Measurements from ENCODE around the gene SLAMF6.
"Not testable (repeated sequence)": the region's sequence is repeated elsewhere in the genome, so short reads cannot be mapped to it uniquely, and the experiment has no call there.

The SLAMF6 gene

DNA sequence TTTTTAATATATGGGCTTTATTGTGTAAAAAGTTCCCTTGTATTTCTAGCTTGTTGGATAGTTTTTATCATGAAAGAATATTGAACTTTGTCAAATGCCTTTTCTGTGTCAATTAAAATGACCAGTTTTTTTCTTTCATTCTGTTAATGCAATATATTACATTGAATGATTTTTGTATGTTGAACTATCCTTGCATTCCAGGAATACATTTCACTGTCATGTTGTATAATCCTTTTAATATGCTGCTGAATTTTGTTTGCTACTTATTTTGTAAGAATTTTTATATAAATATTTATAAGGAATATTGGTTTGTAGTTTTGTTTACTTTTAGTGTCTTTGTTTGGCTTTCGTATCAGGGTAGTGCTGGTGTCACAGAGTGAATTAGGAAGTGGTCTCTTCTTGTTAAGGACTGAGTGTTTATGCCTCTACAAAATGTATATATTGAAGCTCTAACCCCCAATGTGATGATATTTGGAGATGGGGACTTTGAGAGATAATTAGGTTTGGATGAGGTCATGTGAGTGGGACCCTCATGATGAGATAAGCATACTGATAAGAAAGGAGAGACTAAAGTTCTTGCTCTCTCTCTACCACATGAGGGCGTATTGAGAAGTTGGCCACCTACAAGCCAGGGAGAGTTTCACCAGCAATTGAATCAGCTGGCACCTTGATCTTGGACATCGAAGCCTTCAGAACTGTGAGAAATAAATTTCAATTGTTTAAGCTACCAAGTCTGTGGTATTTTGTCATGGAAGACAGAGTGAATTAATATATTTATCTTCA is 12.0 kb upstream of the SLAMF6 start:
- no peak for ATAC-seq
- peaks cover 22% of the 10 kb centered on the region for H3K4me1 Mint-ChIP-seq
- no peak overlapping the region for H3K27ac Mint-ChIP-seq
- peaks cover 11% of the 10 kb centered on the region for H3K9me3 Mint-ChIP-seq
- H3K4me3 Mint-ChIP-seq: no peak overlapping the region
- no peak for DNase-seq (ENCODE audit: low spot score in 2 of 2)
- H3K36me3 Mint-ChIP-seq: no peaks in the 10 kb centered on the region

DNA sequence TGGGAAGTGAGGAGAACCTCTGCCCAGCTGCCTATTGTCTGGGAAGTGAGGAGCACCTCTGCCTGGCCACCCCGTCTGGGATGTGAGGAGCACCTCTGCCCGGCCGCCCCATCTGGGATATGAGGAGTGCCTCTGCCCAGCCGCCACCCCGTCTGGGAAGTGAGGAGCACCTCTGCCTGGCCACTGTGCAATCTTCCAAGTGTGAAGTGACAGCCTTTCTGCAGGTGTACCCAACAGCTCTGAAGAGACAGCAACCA is 9.4 kb upstream of the SLAMF6 start:
- Mint-ChIP-seq H3K4me1 (peaks cover 31% of the 10 kb centered on the region), H3K9me3 (peaks cover 14% of the 10 kb centered on the region)
- DNase-seq (ENCODE audit: low spot score in 2 of 2); H3K27ac Mint-ChIP-seq; H3K4me3 Mint-ChIP-seq; H3K36me3 Mint-ChIP-seq; ATAC-seq: not testable (repeated sequence)

DNA sequence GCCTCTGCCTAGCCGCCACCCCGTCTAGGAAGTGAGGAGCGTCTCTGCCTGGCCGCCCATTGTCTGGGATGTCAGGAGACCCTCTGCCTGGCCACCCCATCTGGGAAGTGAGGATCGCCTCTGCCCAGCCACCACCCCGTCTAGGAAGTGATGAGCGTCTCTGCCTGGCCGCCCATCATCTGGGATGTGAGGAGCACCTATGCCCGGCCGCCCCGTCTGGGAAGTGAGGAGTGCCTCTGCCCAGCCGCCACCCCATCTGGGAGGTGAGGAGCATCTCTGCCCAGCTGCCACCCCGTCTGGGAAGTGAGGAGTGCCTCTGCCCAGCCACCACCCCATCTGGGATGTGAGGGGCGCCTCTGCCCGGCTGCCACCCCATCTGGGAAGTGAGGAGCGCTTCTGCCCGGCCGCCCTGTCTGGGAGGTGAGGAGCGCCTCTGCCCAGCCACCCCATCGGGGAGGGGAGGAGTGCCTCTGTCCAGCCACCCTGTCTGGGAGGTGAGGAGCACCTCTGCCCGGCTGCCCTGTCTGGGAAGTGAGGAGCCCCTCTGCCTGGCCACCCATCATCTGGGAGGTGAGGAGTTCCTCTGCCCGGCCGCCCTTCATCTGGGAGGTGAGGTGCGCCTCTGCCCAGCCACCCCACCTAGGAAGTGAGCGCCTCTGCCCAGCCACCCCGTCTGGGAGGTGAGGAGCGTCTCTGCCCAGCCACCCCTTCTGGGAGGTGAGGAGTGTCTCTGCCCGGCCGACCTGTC is 8.9 kb upstream of the SLAMF6 start:
- H3K9me3 Mint-ChIP-seq: peaks cover 14% of the 10 kb centered on the region
- ATAC-seq; H3K27ac Mint-ChIP-seq; H3K4me3 Mint-ChIP-seq; H3K36me3 Mint-ChIP-seq; DNase-seq (ENCODE audit: low spot score in 2 of 2): not testable (repeated sequence)
- peaks cover 36% of the 10 kb centered on the region for H3K4me1 Mint-ChIP-seq

DNA sequence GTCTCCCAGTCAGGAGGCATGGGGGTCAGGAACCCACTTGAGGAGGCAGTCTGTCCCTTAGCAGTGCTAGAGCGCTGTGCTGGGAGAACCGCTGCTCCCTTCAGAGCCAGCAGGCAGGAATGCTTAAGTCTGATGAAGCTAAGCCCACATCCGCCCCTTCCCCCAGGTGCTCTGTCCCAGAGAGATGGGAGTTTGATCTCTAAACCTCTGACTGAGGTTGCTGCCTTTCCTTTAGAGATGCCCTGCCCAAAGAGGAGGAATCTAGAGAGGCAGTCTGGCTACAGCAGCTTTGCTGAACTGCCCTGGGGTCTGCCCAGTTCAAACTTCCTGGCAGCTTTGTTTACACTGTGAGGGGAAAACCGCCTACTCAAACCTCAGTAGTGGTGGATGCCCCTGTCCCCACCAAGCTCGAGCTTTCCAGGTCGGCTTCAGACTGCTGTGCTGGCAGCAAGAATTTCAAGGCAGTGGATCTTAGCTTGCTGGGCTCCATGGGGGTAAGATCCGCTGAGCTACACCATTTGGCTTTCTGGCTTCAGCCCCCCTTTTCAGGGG is 6.4 kb upstream of the SLAMF6 start:
- peak overlapping the region; percentile 57 for H3K27ac Mint-ChIP-seq
- H3K4me3 Mint-ChIP-seq; ATAC-seq; DNase-seq (ENCODE audit: low spot score in 2 of 2); H3K36me3 Mint-ChIP-seq: not testable (repeated sequence)
- peaks cover 51% of the 10 kb centered on the region for H3K4me1 Mint-ChIP-seq
- H3K9me3 Mint-ChIP-seq: peaks cover 12% of the 10 kb centered on the region

DNA sequence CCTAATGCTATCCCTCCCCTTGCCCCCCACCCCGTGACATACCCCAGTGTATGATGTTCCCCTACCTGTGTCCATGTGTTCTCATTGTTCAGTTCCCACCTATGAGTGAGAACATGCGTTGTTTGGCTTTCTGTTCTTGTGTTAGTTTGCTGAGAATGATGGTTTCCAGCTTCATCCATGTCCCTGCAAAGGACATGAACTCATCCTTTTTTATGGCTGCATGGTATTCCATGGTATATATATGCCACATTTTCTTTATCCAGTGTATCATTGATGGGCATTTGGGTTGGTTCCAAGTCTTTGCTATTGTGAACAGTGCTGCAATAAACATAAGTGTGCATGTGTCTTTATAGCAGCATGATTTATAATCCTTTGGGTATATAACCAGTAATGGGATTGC is 734 bp upstream of the SLAMF6 start:
- ATAC-seq; DNase-seq (ENCODE audit: low spot score in 2 of 2); H3K36me3 Mint-ChIP-seq: not testable (repeated sequence)
- H3K9me3 Mint-ChIP-seq: peaks cover 12% of the 10 kb centered on the region
- H3K4me1 Mint-ChIP-seq: peaks cover 79% of the 10 kb centered on the region
- H3K4me3 Mint-ChIP-seq: peak overlapping the region; percentile 76
- peak overlapping the region; percentile 46 for H3K27ac Mint-ChIP-seq

DNA sequence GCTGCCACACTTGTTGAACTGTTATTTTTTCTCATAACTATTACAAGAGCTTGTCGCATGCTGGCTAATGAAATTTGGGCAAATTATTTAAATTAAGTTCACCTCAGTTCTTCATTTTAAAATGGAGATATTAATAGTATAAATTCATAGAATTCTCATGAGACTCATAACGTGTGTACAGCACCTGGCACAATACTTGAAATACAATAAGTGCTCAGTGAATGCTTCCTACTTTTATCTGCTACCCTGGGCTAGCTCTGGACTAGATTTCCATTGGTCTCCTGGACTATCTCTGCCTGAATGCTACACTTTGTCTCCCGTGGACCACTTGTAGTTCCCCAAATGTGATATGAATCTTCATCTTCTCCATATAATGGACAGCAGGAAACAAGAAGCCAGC is 919 bp downstream of the SLAMF6 start:
- Mint-ChIP-seq H3K36me3 (peaks cover 12% of the 10 kb centered on the region), H3K4me1 (peaks cover 77% of the 10 kb centered on the region), H3K27ac (peak overlapping the region; percentile 81), H3K9me3 (peaks cover 11% of the 10 kb centered on the region), H3K4me3 (peak overlapping the region; percentile 76)
- DNase-seq (ENCODE audit: low spot score in 2 of 2) (no peak), ATAC-seq (no peak)

DNA sequence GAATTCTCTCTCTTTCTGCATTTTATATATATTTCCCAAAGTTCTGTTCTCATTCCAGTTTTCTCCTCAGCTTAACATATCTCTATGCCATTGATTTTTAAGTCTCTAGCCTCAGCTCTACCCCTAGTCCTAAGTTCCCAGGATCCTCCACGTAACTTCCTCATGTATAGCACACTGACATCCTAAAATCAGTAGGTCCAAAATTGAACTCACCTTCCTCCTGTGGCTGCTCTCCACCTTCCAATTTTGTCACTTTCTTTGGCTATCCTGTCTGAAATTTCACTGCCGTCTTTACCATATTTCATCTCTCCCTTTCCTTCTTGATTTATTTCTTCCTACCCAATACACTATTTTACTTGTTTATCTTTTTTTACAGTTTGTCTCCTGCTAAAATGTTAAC is 1.5 kb downstream of the SLAMF6 start:
- DNase-seq (ENCODE audit: low spot score in 2 of 2) (no peak), ATAC-seq (no peak)
- H3K9me3 Mint-ChIP-seq: peaks cover 7% of the 10 kb centered on the region
- H3K36me3 Mint-ChIP-seq: peaks cover 12% of the 10 kb centered on the region
- peak overlapping the region; percentile 76 for H3K4me3 Mint-ChIP-seq
- peak overlapping the region; percentile 81 for H3K27ac Mint-ChIP-seq
- H3K4me1 Mint-ChIP-seq: peaks cover 77% of the 10 kb centered on the region

DNA sequence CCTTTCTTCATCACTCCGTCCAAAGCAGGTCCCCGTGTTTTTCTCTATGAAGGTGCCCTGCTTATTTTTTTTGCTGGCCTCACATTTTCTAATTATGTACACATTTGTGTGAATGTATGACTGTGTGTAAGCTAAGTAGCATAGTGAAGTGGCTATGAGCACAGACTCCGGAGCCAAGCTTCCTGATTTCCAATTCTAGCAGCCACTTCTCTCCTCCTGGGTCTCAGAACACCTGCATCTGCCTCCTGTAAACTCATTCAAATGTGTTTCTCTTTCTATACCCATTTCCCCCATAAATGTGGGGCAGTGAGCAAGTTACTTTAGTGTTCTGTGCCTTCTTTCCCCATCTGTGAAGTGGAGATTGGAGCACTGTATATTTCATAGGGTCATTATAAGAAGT is 2.1 kb downstream of the SLAMF6 start:
- Mint-ChIP-seq H3K4me3 (peak overlapping the region; percentile 76), H3K36me3 (peaks cover 12% of the 10 kb centered on the region), H3K4me1 (peaks cover 81% of the 10 kb centered on the region), H3K9me3 (peaks cover 7% of the 10 kb centered on the region), H3K27ac (peak overlapping the region; percentile 81)
- ATAC-seq: peak; percentile 35
- no peak for DNase-seq (ENCODE audit: low spot score in 2 of 2)

DNA sequence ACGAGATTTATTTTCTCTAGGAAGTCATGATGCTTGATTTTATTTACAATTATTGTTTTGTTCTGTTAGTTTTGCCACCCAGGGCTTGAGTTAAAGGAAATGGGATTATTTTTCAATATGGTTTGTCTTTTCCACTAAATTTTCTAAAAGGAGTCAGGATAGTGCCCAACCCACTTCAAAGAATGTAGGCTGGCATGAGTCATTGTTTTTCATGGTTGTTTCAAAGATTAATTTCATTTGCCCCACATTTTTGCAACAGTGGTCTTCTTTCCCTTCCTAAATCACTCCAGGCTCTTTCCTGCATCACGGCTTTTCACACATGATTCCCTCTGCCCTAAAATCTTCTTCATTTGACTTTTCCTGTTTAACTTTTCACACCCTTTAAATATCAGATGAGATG is 2.5 kb downstream of the SLAMF6 start:
- Mint-ChIP-seq H3K9me3 (peaks cover 7% of the 10 kb centered on the region), H3K27ac (peak overlapping the region; percentile 81), H3K4me3 (peak overlapping the region; percentile 76), H3K4me1 (peaks cover 86% of the 10 kb centered on the region), H3K36me3 (peaks cover 12% of the 10 kb centered on the region)
- ATAC-seq: no peak
- no peak for DNase-seq (ENCODE audit: low spot score in 2 of 2)

DNA sequence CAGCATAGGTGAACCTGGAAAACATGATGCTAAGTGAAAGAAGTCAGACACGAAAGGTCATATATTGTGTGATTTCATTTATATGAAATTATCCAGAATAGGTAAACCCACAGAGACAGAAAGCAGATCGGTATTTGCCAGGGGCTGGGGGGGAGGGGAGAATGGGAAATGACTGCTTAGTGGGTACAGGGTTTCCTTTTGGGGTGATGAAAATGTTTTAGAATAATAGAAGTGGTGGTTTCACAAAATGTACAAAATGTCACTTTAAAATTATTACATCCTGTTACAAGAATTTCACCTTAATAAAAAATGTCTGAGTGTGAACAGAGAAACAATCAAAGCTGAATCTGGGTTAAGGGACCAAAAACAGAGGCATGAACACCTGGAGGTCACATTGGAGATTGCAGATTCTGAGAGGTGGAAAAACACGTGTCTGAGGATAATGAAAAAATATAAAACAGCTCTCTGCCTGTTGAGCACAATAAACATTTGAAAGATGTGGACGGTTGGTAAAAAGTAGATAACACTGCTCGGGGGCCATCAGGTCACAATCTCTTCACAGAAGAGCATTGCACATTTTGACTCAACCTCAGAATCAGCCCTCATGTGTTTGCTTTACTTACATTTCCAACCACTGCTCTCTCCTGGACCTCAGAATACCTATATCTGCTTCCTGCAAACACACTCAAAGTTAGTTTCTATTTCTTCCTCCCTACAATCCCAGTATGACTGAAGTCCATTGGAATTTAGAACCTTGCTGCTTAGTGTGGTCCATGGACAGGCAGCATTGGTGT is 3.2 kb downstream of the SLAMF6 start:
- peak overlapping the region; percentile 76 for H3K4me3 Mint-ChIP-seq
- DNase-seq (ENCODE audit: low spot score in 2 of 2): peak in 1 of 2 donors; percentile 60
- peaks cover 12% of the 10 kb centered on the region for H3K36me3 Mint-ChIP-seq
- ATAC-seq: peak; percentile 88
- H3K27ac Mint-ChIP-seq: peak overlapping the region; percentile 81
- peaks cover 87% of the 10 kb centered on the region for H3K4me1 Mint-ChIP-seq
- H3K9me3 Mint-ChIP-seq: peaks cover 3% of the 10 kb centered on the region

DNA sequence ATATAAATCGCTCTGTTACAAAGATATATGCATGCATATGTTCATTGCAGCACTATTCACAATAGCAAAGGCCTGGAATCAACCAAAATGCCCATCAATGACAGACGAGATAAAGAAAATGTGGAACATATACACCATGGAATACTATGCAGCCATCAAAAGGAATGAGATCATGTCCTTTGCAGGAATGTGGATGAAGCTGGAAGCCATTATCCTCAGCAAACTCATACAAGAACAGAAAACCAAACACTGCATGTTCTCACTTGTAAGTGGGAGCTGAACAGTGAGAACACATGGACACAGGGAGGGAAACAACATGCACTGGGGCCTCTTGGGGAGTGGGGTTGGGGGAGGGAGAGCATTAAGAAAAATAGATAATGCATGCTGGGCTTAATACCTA is 5.5 kb downstream of the SLAMF6 start:
- not testable (repeated sequence) for H3K9me3 Mint-ChIP-seq; H3K4me3 Mint-ChIP-seq; H3K27ac Mint-ChIP-seq; DNase-seq (ENCODE audit: low spot score in 2 of 2); ATAC-seq
- Mint-ChIP-seq H3K36me3 (peaks cover 12% of the 10 kb centered on the region), H3K4me1 (peaks cover 97% of the 10 kb centered on the region)

DNA sequence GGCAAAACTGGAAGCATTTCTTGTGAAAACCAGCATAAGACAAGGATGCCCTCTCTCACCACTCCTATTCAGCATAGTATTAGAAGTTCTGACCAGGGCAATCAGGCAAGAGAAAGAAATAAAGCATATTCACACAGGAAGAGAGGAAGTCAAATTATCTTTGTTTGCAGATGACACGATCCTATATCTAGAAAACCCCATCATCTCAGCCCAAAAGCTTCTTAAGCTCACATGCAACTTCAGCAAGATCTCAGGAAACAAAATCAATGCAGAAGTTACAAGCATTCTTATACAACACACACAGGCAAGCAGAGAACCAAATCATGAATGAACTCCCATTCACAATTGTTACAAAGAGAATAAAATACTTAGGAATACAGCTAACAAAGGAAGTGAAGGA is 7.1 kb downstream of the SLAMF6 start:
- Mint-ChIP-seq H3K27ac (peak overlapping the region; percentile 89), H3K36me3 (peaks cover 12% of the 10 kb centered on the region), H3K4me3 (peak overlapping the region; percentile 60), H3K4me1 (peaks cover 83% of the 10 kb centered on the region)
- DNase-seq (ENCODE audit: low spot score in 2 of 2); H3K9me3 Mint-ChIP-seq; ATAC-seq: not testable (repeated sequence)

DNA sequence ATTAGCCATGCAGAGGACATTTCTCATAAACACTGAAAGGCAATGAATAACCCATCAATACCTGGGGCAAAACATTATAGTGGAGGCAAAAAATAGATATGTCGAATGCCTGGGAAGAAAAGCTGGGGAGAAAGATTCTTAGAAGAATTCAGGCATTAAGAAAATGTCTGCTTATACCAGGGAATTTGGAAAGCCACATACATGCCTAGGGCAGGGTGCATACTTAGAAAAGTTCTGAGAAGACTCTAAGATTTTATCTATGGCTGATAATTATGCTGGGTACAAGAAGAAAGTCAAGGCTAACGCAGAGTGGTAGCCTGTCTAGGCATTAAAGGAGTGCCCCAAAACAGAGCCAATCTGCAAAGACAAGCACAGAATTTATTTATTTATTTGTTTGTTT is 18.4 kb downstream of the SLAMF6 start:
- peaks cover 6% of the 10 kb centered on the region for H3K36me3 Mint-ChIP-seq
- peaks cover 44% of the 10 kb centered on the region for H3K4me1 Mint-ChIP-seq

DNA sequence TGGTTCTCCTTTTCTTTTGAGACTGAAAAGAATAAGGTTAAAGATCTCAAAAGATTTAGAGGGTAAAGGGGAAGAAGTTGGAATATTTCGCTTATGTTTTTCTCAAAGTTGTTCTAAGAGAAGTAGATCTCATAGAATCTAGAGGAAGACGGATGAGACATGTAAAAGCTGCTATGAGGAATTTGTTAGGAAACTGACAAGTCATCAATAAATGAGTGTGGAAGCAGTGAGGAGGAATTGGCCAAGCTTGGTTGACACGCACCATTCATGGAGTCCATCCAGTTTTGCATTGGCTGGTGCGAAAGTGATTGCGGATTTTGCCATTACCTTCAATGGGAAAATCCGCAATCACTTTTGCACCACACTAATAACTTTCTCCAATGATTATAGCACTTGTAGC is 20.0 kb downstream of the SLAMF6 start:
- peaks cover 49% of the 10 kb centered on the region for H3K4me1 Mint-ChIP-seq
- no peak overlapping the region for H3K4me3 Mint-ChIP-seq
- H3K27ac Mint-ChIP-seq: peak overlapping the region; percentile 56
- H3K9me3 Mint-ChIP-seq: peaks cover 19% of the 10 kb centered on the region
- ATAC-seq: no peak
- H3K36me3 Mint-ChIP-seq: peaks cover 6% of the 10 kb centered on the region
- no peak for DNase-seq (ENCODE audit: low spot score in 2 of 2)

More for the DNA sequence above, 18.4 kb downstream of the SLAMF6 start:
- DNase-seq (ENCODE audit: low spot score in 2 of 2) (no peak), ATAC-seq (no peak)
- Mint-ChIP-seq H3K9me3 (peaks cover 22% of the 10 kb centered on the region), H3K27ac (peak overlapping the region; percentile 26), H3K4me3 (no peak overlapping the region)

DNA sequence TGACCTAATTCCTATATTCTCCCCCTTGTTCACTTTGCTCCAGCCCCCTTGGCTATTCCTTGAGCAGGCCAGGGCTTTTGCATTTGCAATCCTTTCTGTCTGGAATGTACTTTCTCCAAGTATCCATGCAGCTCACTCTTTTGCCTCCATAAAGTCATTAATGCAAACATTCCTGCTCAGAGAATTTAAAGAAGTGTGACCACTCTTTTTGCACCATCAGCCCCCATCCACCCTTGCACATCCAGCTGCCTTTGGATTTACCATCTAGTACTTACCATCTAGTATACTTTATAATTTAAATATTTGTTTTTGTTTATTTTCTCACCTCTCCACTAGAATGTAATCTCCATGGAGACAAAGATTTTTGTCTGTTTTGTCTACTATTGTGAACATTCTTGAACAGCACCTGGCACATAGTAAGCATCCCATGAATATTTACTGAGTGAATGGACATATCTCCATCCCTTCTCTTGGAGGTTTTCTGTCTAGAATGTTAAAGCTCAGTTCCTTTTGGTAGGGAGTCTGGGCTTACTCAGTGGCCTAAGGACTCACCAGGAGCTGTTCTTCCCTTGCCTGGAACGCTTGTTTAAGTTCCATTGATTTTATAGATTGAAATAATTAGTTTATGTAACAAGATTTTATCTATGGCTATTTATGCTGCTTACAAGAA is 22.6 kb downstream of the SLAMF6 start:
- ATAC-seq (no peak), DNase-seq (ENCODE audit: low spot score in 2 of 2) (no peak)
- Mint-ChIP-seq H3K9me3 (peaks cover under 1% of the 10 kb centered on the region), H3K4me1 (peaks cover 54% of the 10 kb centered on the region), H3K27ac (no peak overlapping the region), H3K4me3 (no peak overlapping the region), H3K36me3 (peaks cover 14% of the 10 kb centered on the region)

Data from stimulated activated effector memory CD8-positive, alpha-beta T cell treated with anti-CD3 and anti-CD28 coated beads, Interleukin-12 subunit alpha, Interleukin-12 subunit beta, amount 100 ng/mL, for 72 hours (primary cell).